HG02943 (cell line): ENCODE data around the gene MADCAM1.

Source experiments
- ATAC-seq: cut with Tn5 transposase; IDR thresholded peaks from one replicate; pipeline ENCODE4 v1.9.1; 2021; ENCODE audit warnings: mild to moderate bottlenecking, low read depth, moderate library complexity; ENCODE audit not compliant: unreplicated experiment

The MADCAM1 gene

GRCh38 chr19:485583-486236 is 10.6 kb upstream of the MADCAM1 start:
- no peak for ATAC-seq

GRCh38 chr19:488505-489417 is 7.5 kb upstream of the MADCAM1 start:
- peak; percentile 75 for ATAC-seq

- ATAC-seq: no peak
Measured at GRCh38 chr19:489418-490196, 6.7 kb upstream of the MADCAM1 start.

- no peak for ATAC-seq
Measured at GRCh38 chr19:491146-491741, 5.0 kb upstream of the MADCAM1 start.

DNA sequence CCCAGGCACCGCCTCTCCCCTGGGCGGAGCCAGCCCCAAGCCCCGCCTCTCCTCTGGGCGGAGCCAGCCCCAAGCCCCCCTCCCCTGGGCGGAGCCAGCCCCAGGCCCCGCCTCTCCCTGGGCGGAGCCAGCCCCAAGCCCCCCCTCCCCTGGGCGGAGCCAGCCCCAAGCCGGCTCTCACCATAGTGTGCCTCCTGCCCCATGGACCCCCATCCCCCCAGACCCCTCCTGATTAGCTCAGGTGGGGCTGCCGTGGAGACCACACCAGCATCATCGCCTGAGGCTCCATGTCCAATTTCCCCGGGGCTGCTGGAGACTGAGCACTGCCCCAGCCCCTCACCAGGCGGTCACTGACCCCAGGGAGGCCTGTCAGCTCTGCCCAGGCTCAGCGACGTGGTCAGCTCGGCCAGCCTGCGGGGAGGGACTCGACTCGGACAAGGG is 4.2 kb upstream of the MADCAM1 start:
- no peak for ATAC-seq

GRCh38 chr19:493391-494170 is 2.7 kb upstream of the MADCAM1 start:
- ATAC-seq: no peak

DNA sequence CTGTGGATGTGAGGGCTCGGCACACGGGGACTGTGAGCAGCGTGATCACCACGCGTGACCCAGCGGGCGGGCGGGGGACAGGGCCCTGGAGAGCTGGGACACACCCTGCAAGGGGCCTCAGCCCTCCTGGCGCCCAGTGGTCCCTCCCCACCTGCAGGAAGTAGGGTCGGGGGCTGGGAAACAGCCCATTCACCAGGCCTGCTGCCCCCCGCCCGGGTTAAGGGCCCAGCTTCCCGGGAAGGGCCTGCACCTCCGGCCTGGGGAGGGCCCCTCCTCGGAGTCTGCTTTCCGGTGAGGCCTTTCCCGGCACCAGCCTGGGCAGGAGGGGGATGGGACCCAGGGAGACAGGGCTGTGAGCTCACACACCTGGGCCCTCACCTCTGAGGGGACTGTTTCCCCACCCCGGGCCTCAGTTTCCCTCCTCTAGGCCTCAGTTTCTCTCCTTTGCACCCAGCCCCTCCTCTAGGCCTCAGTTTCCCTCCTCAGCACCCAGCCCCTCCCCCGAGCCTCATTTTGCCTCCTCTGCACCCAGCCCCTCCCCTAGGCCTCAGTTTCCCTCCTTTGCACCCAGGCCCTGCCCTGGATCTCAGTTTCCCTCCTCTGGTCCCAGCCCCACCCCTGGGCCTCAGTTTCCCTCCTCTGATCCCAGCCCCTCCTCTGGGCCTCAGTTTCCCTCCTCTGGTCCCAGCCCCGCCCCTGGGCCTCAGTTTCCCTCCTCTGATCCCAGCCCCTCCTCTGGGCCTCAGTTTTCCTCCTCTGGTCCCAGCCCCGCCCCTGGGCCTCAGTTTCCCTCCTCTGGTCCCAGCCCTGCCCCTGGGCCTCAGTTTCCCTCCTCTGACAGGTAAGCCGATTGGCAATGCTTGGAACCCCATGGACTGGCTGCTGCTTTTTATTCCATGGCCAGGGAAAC is 1.9 kb upstream of the MADCAM1 start:
- no peak for ATAC-seq

DNA sequence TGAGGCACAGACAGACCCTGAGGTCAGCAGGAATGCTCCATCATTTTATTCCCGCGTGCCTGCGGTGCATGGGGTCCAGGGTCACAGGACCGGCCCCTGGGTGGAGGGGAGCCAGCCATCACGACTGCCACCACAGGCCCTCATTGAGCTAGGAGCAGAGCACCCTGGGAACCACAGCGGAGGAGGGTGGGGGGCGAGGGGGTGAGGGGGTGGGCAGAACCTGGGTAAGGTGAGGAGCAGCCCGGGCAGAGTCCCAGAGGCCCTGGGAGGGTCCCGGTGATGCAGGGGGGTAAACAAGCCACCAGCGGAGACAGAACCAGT is 1.2 kb upstream of the MADCAM1 start:
- no peak for ATAC-seq

DNA sequence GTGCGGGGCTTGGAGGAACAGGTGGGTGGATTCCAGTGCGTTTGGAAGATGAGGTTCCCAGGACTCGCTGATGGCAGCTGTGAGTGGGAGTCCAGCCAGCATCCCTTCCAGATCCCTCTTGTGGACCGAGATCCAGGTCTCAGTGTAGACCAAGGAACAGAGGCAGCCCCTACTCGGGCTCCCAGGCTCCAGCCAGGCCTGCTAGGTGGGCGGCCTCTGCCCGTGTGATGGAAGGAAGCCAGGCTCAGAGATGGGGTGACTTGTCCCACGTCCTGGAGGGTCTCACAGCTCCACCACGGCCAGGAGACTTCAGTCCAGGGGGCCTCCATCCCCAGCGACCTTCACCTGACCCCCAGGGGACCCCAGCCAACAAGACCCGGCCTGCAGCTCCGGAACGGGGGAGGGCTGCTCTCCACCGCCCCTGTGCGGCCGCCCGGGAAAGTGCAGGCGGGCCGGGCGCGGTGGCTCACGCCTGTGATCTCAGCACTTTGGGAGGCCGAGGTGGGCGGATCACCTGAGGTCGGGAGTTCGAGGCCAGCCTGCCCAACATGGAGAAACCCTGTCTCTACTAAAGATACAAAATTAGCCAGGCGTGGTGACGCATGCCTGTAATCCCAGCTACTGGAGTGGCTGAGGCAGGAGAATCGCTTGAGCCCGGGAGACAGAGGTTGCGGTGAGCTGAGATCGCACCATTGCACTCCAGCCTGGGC is 729 bp upstream of the MADCAM1 start:
- ATAC-seq: no peak

DNA sequence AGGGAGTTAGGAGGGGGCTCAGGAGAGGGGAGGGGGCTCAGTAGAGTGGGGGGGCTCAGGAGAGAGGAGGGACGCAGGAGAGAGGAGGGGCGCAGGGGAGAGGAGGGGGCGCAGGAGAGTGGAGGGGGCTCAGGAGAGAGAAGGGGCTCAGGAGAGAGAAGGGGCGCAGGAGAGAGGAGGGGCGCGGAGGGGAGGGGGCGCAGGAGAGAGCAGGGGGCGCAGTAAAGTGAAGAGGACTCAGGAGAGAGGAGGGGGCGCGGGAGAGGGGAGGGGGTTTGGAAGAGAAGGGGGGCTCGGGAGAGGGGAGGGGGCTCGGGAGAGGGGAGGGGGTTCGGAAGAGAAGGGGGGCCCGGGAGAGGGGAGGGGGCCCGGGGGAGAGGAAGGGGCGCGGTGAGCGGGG is 700 bp downstream of the MADCAM1 start:
- no peak for ATAC-seq

DNA sequence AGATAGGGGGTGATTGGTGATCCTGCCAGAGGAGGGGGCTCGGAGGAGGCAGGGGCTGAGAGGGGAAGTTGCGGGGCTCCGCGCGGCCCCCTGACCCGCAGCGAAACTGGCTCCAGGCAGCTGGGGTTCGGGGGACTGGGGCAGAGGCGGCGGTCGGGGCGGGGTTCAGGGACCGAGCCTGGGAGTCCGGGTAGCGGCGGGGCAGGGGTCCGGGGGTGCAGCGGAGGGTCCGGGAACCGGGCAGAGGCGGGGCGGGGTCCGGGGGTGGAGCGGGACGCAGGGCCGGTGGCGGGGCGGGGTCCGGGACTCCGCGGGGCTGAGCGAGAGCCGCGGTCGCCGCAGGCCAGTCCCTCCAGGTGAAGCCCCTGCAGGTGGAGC is 1.2 kb downstream of the MADCAM1 start:
- ATAC-seq: no peak

- ATAC-seq: no peak
Measured at GRCh38 chr19:497869-498510, 1.7 kb downstream of the MADCAM1 start.

GRCh38 chr19:498511-498891 is 2.2 kb downstream of the MADCAM1 start:
- no peak for ATAC-seq

- no peak for ATAC-seq
Measured at GRCh38 chr19:498977-499623, 2.8 kb downstream of the MADCAM1 start.

- ATAC-seq: no peak
Measured at GRCh38 chr19:501646-502045, 5.4 kb downstream of the MADCAM1 start.

DNA sequence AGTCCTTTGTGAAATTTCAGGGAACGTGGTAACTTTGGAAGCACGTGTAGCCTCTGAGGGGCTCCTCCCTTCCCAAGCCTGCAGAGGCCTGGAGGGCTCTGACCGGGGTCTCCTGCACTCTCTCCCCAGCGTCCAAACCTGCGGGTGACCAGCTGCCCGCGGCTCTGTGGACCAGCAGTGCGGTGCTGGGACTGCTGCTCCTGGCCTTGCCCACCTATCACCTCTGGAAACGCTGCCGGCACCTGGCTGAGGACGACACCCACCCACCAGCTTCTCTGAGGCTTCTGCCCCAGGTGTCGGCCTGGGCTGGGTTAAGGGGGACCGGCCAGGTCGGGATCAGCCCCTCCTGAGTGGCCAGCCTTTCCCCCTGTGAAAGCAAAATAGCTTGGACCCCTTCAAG is 8.3 kb downstream of the MADCAM1 start:
- no peak for ATAC-seq

DNA sequence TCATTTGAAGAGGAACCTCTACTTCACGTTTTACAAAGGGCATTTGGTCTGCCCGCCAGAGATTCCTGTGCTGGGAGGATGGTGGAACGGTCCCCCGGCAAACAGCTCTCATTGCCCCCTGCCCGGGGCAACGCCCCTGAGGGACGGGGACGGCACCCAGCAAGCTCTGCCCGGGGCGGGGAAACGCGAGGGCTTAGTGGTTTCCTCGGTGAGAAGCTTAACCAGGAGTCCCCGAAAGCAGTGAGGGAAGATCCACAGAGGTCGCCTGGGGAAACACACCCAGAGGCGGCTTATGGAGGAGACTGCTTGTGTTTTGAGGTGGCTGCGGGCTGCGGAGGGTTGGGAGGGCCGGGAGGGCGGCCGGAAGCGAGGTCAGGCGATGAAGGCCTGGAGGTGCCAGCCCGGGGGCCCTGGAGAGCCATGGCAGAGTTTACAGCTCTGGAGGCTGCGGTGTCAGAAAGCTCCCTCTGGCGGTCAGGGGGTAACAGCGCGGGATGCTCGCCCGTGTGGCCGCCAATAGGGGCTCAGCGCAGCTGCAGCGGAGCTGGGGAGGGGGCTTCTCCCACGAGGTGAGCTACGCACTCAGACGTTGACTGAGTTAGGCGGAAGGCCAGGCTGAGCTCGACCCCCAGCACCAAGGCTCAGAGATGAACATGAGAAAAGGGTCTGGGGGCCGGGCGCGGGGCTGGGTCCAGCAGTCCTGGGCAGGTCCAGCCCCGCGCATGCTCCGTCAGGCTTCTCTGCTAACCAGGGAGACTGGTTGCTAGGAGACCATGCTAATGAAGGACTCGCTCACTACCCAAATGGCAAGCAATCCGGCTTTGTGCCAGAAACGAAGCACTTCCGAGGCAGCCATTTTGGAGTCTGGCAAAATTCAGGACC is 10.4 kb downstream of the MADCAM1 start:
- peak; percentile 72 for ATAC-seq
